HepG2 (cell line): ENCODE measurements around the gene AHRR. TPM values are rescaled to one million over a fixed set of nuclear protein-coding genes. Genes with fewer than 3 reads are reported as not detected.
A peak's percentile ranks its signal among the peaks of the same experiment; 100 is the strongest.

Source experiments
- ARNTL ChIP-seq: sonication (generic); formaldehyde crosslinking; IDR thresholded peaks from 2 replicates; pipeline ENCODE4 v1.4.0; 2020; ENCODE audit warnings: mild to moderate bottlenecking, missing genetic modification reagents
- BRD4 ChIP-seq: sonication (generic); formaldehyde crosslinking; IDR thresholded peaks from 2 replicates; pipeline ENCODE4 v1.4.0; 2020; ENCODE audit warnings: missing genetic modification reagents
- CCDC6 ChIP-seq: sonication (generic); formaldehyde crosslinking; IDR thresholded peaks from 2 replicates; pipeline ENCODE4 v1.8.1; 2022; ENCODE audit warnings: mild to moderate bottlenecking, missing genetic modification reagents, moderate library complexity
- E2F5 ChIP-seq: sonication (generic); formaldehyde crosslinking; conservative IDR thresholded peaks from 2 replicates; pipeline ENCODE4 v1.4.0; 2020; ENCODE audit warnings: missing genetic modification reagents
- JUNB ChIP-seq: sonication (generic); formaldehyde crosslinking; IDR thresholded peaks from 2 replicates; pipeline ENCODE4 v1.8.0; 2022; ENCODE audit warnings: missing genetic modification reagents, mild to moderate bottlenecking, borderline replicate concordance
- KDM2A ChIP-seq: sonication (generic); formaldehyde crosslinking; IDR thresholded peaks from 2 replicates; pipeline ENCODE4 v1.4.0; 2020; ENCODE audit warnings: low read depth, missing genetic modification reagents, borderline replicate concordance
- KMT2A ChIP-seq: sonication (generic); formaldehyde crosslinking; IDR thresholded peaks from 2 replicates; pipeline ENCODE4 v1.4.0; 2020; ENCODE audit warnings: missing genetic modification reagents
- MTA1 ChIP-seq: sonication (generic); formaldehyde crosslinking; IDR thresholded peaks from 2 replicates; pipeline ENCODE4 v1.4.0; 2020; ENCODE audit warnings: missing genetic modification reagents, mild to moderate bottlenecking, borderline replicate concordance
- MYC ChIP-seq: sonication (generic); formaldehyde crosslinking; IDR thresholded peaks from 2 replicates; pipeline ENCODE4 v1.9.0; 2021; ENCODE audit warnings: missing genetic modification reagents, borderline replicate concordance
- NFKBIZ ChIP-seq: IDR thresholded peaks from 2 replicates; pipeline ENCODE4 v1.6.1; 2018; ENCODE audit warnings: missing genetic modification reagents, missing compliant biosample characterization
- NFYC ChIP-seq: IDR thresholded peaks from 2 replicates; pipeline ENCODE4 v1.6.1; 2016; ENCODE audit warnings: missing genetic modification reagents, missing compliant biosample characterization
- NONO ChIP-seq, 2 experiments: fragments of 450-650 bp in 1 of 2; sonication (generic) in 1 of 2; formaldehyde crosslinking in 1 of 2; IDR thresholded peaks in 1 of 2; conservative IDR thresholded peaks in 1 of 2; 2 replicates each; pipeline versions ENCODE4 v1.6.1 to v1.8.0; 2017 to 2022; ENCODE audit warnings: mild to moderate bottlenecking in 1 of 2, missing genetic modification reagents in 1 of 2, moderate library complexity in 1 of 2
- RXRA ChIP-seq: sonication (generic); formaldehyde crosslinking; IDR thresholded peaks from 2 replicates; pipeline ENCODE4 v1.5.1; 2020; ENCODE audit warnings: missing genetic modification reagents
- SAFB2 ChIP-seq: sonication (generic); formaldehyde crosslinking; IDR thresholded peaks from 2 replicates; pipeline ENCODE4 v1.5.1; 2020; ENCODE audit warnings: missing genetic modification reagents, low read depth, mild to moderate bottlenecking, borderline replicate concordance
- SOX6 ChIP-seq, 2 experiments: fragments of 450-650 bp in 1 of 2; sonication (generic) in 1 of 2; formaldehyde crosslinking in 1 of 2; IDR thresholded peaks; 2 replicates each; pipeline versions ENCODE4 v1.4.0 to v1.6.1; 2017 to 2020; ENCODE audit warnings: antibody characterized with exemption in 1 of 2, mild to moderate bottlenecking in 1 of 2, missing genetic modification reagents in 1 of 2
- TGIF2 ChIP-seq: IDR thresholded peaks from 2 replicates; pipeline ENCODE4 v1.6.1; 2016; ENCODE audit warnings: control low read depth, missing compliant biosample characterization
- THAP7 ChIP-seq: sonication (generic); formaldehyde crosslinking; IDR thresholded peaks from 2 replicates; pipeline ENCODE4 v1.8.1; 2023; ENCODE audit warnings: mild to moderate bottlenecking, missing genetic modification reagents
- UBTF ChIP-seq: sonication (generic); formaldehyde crosslinking; IDR thresholded peaks from 2 replicates; pipeline ENCODE4 v1.4.0; 2020; ENCODE audit warnings: mild to moderate bottlenecking, missing genetic modification reagents
- ZBTB43 ChIP-seq: sonication (generic); formaldehyde crosslinking; conservative IDR thresholded peaks from 2 replicates; pipeline ENCODE4 v1.4.0; 2020; ENCODE audit warnings: missing genetic modification reagents
- ZNF530 ChIP-seq: sonication (generic); formaldehyde crosslinking; IDR thresholded peaks from 2 replicates; pipeline ENCODE4 v1.5.0; 2020; ENCODE audit warnings: low read depth, mild to moderate bottlenecking, missing genetic modification reagents
- ZNF644 ChIP-seq: IDR thresholded peaks from 2 replicates; pipeline ENCODE4 v1.6.1; 2016; ENCODE audit warnings: low read depth
- ZNF800 ChIP-seq: sonication (generic); formaldehyde crosslinking; IDR thresholded peaks from 2 replicates; pipeline ENCODE4 v1.4.0; 2020; ENCODE audit warnings: missing genetic modification reagents
- ZNF879 ChIP-seq: sonication (generic); formaldehyde crosslinking; IDR thresholded peaks from 2 replicates; pipeline ENCODE4 v1.8.1; 2023; ENCODE audit warnings: missing genetic modification reagents
- polyA plus RNA-seq, 8 experiments: library from polyadenylated mRNA; depleted of rRNA in 3 of 8; stranded (reverse) in 7 of 8; unstranded in 1 of 8; fragments of >200 nt; fragmentation: Illumina TruSeq in 4 of 8; extraction: Trizol in 4 of 8; gene quantifications; 2 replicates each; pipeline versions ENCODE4 v1.2.1 to v1.2.3, GENCODE V29; 2011 to 2016; ENCODE audit warnings: low read depth in 4 of 8, missing spikeins in 1 of 8, mixed read lengths in 1 of 8; ENCODE audit not compliant: insufficient read depth in 1 of 8
- total RNA-seq, 5 experiments: library from RNA; depleted of rRNA; stranded (reverse); fragments of >200 nt; fragmentation: Illumina TruSeq; extraction: Trizol; gene quantifications; 2 replicates each; pipeline ENCODE4 v1.2.3, GENCODE V29; 2016; ENCODE audit warnings: low read depth in 1 of 5

The AHRR gene
- total and polyA plus RNA-seq, 2 of the 13 experiments (the other 11 are each of a cell fraction or from before 2014, with no cell fraction given), result 0.28 to 0.35 TPM

- TF ChIP-seq THAP7 (CRISPR knock-in tag) (no peak), ARNTL (CRISPR knock-in tag) (no peak), TGIF2 (CRISPR knock-in tag) (no peak), ZNF644 (no peak), ZNF800 (CRISPR knock-in tag) (peak; percentile 63; the same call in 1 of the 2 replicates), KMT2A (CRISPR knock-in tag) (0 out of 2 replicates have a peak, but pooled peaks have one; percentile 21), SAFB2 (CRISPR knock-in tag) (peak; percentile 1; the same call in 1 of the 2 replicates), NFYC (no peak), ZNF879 (CRISPR knock-in tag) (0 out of 2 replicates have a peak, but pooled peaks have one; percentile 4), NONO (IDR thresholded peaks at IDR 0.05) (no peak), NONO (CRISPR knock-in tag; conservative IDR thresholded peaks at IDR 0.05) (0 out of 2 replicates have a peak, but pooled peaks have one; percentile 34), CCDC6 (CRISPR knock-in tag) (no peak), JUNB (no peak), KDM2A (CRISPR knock-in tag) (peak; percentile 89; the same call in 1 of the 2 replicates), BRD4 (CRISPR knock-in tag) (peak; percentile 30; the same call in 1 of the 2 replicates), E2F5 (no peak), RXRA (CRISPR knock-in tag) (peak; percentile 63; the same call in 1 of the 2 replicates), ZBTB43 (CRISPR knock-in tag) (no peak; the same call in 1 of the 2 replicates), NFKBIZ (no peak), MTA1 (peak; percentile 53; the same call in 1 of the 2 replicates), ZNF530 (CRISPR knock-in tag) (no peak), UBTF (CRISPR knock-in tag) (peak; percentile 66), MYC (CRISPR knock-in tag) (peak; percentile 42; the same call in 1 of the 2 replicates), SOX6 (IDR thresholded peaks at IDR 0.05) (no peak), SOX6 (CRISPR knock-in tag; IDR thresholded peaks at IDR 0.05) (no peak)
Measured at GRCh38 chr5:472076-472655, 150.7 kb downstream of the AHRR start (continued).
